Spleen (tissue), 11 donors: ENCODE measurements around the gene NDUFS3. TPM values are rescaled to one million over a fixed set of nuclear protein-coding genes. Genes with fewer than 3 reads are reported as not detected.
A peak's percentile ranks its signal among the peaks of the same experiment; 100 is the strongest.

ENCODE experiments used
- DNase-seq: peaks from one replicate; pipeline ENCODE4 v3.0.0-alpha.2; 2020
- H3K27ac ChIP-seq, 8 donors: fragments of 200-600 bp; sonication (generic) in 7 of 8; 1 replicate in 4 of 8; 2 replicates in 4 of 8; pipeline versions ENCODE4 v1.5.0 to v1.8.0; 2016 to 2021; ENCODE audit warnings: inconsistent platforms in 4 of 8, mild to moderate bottlenecking in 4 of 8, moderate library complexity in 1 of 8
- H3K27me3 ChIP-seq, 7 donors: fragments of 200-600 bp; sonication (generic) in 6 of 7; replicated peaks in 1 of 7; 1 replicate in 4 of 7; 2 replicates in 3 of 7; pipeline versions ENCODE4 v1.5.0 to v1.8.0; 2016 to 2021; ENCODE audit warnings: inconsistent platforms in 3 of 7, mild to moderate bottlenecking in 1 of 7
- H3K36me3 ChIP-seq, 6 donors: fragments of 200-600 bp; sonication (generic) in 5 of 6; 1 replicate in 4 of 6; 2 replicates in 2 of 6; pipeline versions ENCODE4 v1.5.0 to v1.8.0; 2016 to 2021; ENCODE audit warnings: inconsistent platforms in 2 of 6
- H3K4me1 ChIP-seq, 6 donors: fragments of 200-600 bp; sonication (generic) in 5 of 6; 1 replicate in 3 of 6; 2 replicates in 3 of 6; pipeline versions ENCODE4 v1.5.0 to v1.8.0; 2016 to 2021; ENCODE audit warnings: inconsistent platforms in 3 of 6
- H3K4me3 ChIP-seq, 8 donors: fragments of 200-600 bp; sonication (generic) in 7 of 8; 1 replicate in 4 of 8; 2 replicates in 4 of 8; pipeline versions ENCODE4 v1.5.0 to v1.8.0; 2016 to 2021; ENCODE audit warnings: inconsistent platforms in 4 of 8, mild to moderate bottlenecking in 4 of 8, moderate library complexity in 2 of 8
- H3K9me3 ChIP-seq, 8 donors: fragments of 200-600 bp; sonication (generic) in 7 of 8; 1 replicate in 4 of 8; 2 replicates in 4 of 8; pipeline versions ENCODE4 v1.5.0 to v1.8.0; 2016 to 2021; ENCODE audit warnings: inconsistent platforms in 4 of 8
- CTCF ChIP-seq, 11 experiments: fragments of 200-600 bp in 7 of 11; fragments of 450-650 bp in 4 of 11; sonication (generic) in 4 of 11; IDR thresholded peaks in 8 of 11; conservative IDR thresholded peaks in 3 of 11; 1 replicate in 7 of 11; 2 replicates in 4 of 11; pipeline versions ENCODE4 v1.4.0 to v1.8.0; 2016 to 2021; ENCODE audit warnings: antibody characterized with exemption in 11 of 11, inconsistent platforms in 4 of 11, mild to moderate bottlenecking in 1 of 11
- POLR2A ChIP-seq, 3 donors: fragments of 450-650 bp; IDR thresholded peaks; one replicate each; pipeline ENCODE4 v1.5.1; 2017; ENCODE audit warnings: antibody characterized with exemption in 3 of 3, mild to moderate bottlenecking in 1 of 3
- POLR2AphosphoS5 ChIP-seq, 3 donors: sonication (generic); formaldehyde crosslinking; IDR thresholded peaks; one replicate each; pipeline ENCODE4 v1.5.1; 2017; ENCODE audit warnings: antibody characterized with exemption in 3 of 3
- WGBS, 5 donors: extraction: QIAGEN DNeasy Blood & Tissue Kit in 3 of 5; methylation state at CpG; one replicate each; pipeline versions ENCODE4 v1.1.5 to v1.1.7; 2013 to 2018; 5-methylcytosine and 5-hydroxymethylcytosine counted together
- intact Hi-C: fragments of 100-400 bp; cut with DNase I; formaldehyde crosslinking; loops from one replicate; pipeline ENCODE4 v1.15.0; 2023; ENCODE audit warnings: low total_unique reads
- polyA plus RNA-seq, 3 donors: library from polyadenylated mRNA; stranded (reverse); fragments of 200-250 nt; gene quantifications; one replicate each; pipeline ENCODE4 v1.2.1, GENCODE V29; 2013
- total RNA-seq, 7 donors: library from RNA; depleted of rRNA in 3 of 7; stranded (reverse); fragments of >200 nt in 3 of 7; fragmentation: NEBNext Ultra II Directional in 4 of 7; extraction: Animal tissue kit (Norgen Biotek cat#: 25700) in 4 of 7; gene quantifications; one replicate each; pipeline versions ENCODE4 v1.1.0 to v1.2.1, GENCODE V29; 2016 to 2021
- donor health status: healthy with polysubstance abuse.
- donor health status: DM: no; HTN: no; CAD: no; lungs with moderate emphysema.
- donor health status: DM: no; HTN: no; CAD: no.
- donor health status: Bipolar disorder and iron deficiency.
- donor health status: healthy.
- donor health status: DM: no; HTN: no; CAD: no.
- donor health status: DM: yes; HTN: yes; CAD: no.

The NDUFS3 gene
- total and polyA plus RNA-seq, 10 donors = 53.1 to 141 (median 69.6) TPM

GRCh38 chr11:47532597-47533213, 46.2 kb upstream of the NDUFS3 start:
- Histone ChIP-seq H3K4me1 (peaks cover 36 to 100% (median 69%) of the 10 kb centered on the region in 6 donors), H3K27ac (peak overlapping the region in 4 of 8 donors; percentile 23 to 55 (median 38))

GRCh38 chr11:47533690-47534151, 45.2 kb upstream of the NDUFS3 start:
- 71 to 85% (median 73%) methylated on average over 2 of the region's 2 CpGs for WGBS, 5 donors
- Histone ChIP-seq H3K27ac (peak overlapping the region in 1 of 8 donors; percentile 7), H3K4me3 (no peak overlapping the region), H3K9me3 (no peaks in the 10 kb centered on the region), H3K27me3 (no peaks in the 10 kb centered on the region), H3K36me3 (peaks cover 0 to 49% (median 3%) of the 10 kb centered on the region in 6 donors), H3K4me1 (peaks cover 31 to 100% (median 73%) of the 10 kb centered on the region in 6 donors)
- intact Hi-C loops = no loop called here
- no peak for DNase-seq
- TF ChIP-seq POLR2A (IDR thresholded peaks at IDR 0.05) = no peak
- no peak for TF ChIP-seq POLR2AphosphoS5 (IDR thresholded peaks at IDR 0.05)
- TF ChIP-seq CTCF (IDR thresholded peaks at IDR 0.05 in 8 of 11, conservative IDR thresholded peaks at IDR 0.05 in 3 of 11) = no peak

More at GRCh38 chr11:47532597-47533213, 46.2 kb upstream of the NDUFS3 start:
- H3K36me3 ChIP-seq = peaks cover 0 to 59% (median 3%) of the 10 kb centered on the region in 6 donors
- DNase-seq = no peak
- WGBS, 5 donors = 80 to 93% (median 86%) methylated on average over 2 of the region's 2 CpGs
- TF ChIP-seq POLR2A (IDR thresholded peaks at IDR 0.05) = no peak
- no peak for TF ChIP-seq POLR2AphosphoS5 (IDR thresholded peaks at IDR 0.05)
- no peak for TF ChIP-seq CTCF (IDR thresholded peaks at IDR 0.05 in 8 of 11, conservative IDR thresholded peaks at IDR 0.05 in 3 of 11)
- no peaks in the 10 kb centered on the region for H3K9me3 ChIP-seq
- intact Hi-C loops = no loop called here
- H3K27me3 ChIP-seq = no peaks in the 10 kb centered on the region
- H3K4me3 ChIP-seq = no peak overlapping the region

GRCh38 chr11:47534704-47535251, 44.1 kb upstream of the NDUFS3 start:
- peaks cover 37 to 100% (median 84%) of the 10 kb centered on the region in 6 donors for H3K4me1 ChIP-seq
- peaks cover 0 to 39% (median 3%) of the 10 kb centered on the region in 6 donors for H3K36me3 ChIP-seq
- intact Hi-C loops = no loop called here
- no peak overlapping the region for H3K27ac ChIP-seq
- TF ChIP-seq CTCF (IDR thresholded peaks at IDR 0.05 in 8 of 11, conservative IDR thresholded peaks at IDR 0.05 in 3 of 11) = no peak
- no peak for TF ChIP-seq POLR2A (IDR thresholded peaks at IDR 0.05)
- no peak for TF ChIP-seq POLR2AphosphoS5 (IDR thresholded peaks at IDR 0.05)
- no peak for DNase-seq
- H3K27me3 ChIP-seq = no peaks in the 10 kb centered on the region
- no peaks in the 10 kb centered on the region for H3K9me3 ChIP-seq
- no peak overlapping the region for H3K4me3 ChIP-seq
- 84 to 93% (median 88%) methylated on average over 4 of the region's 4 CpGs for WGBS, 5 donors

- WGBS, 5 donors = 87 to 95% (median 90%) methylated on average over 3 of the region's 3 CpGs
- Histone ChIP-seq H3K36me3 (peaks cover 0 to 24% (median 3%) of the 10 kb centered on the region in 6 donors), H3K4me3 (no peak overlapping the region), H3K27me3 (no peaks in the 10 kb centered on the region), H3K9me3 (no peaks in the 10 kb centered on the region), H3K4me1 (peaks cover 44 to 99% (median 89%) of the 10 kb centered on the region in 6 donors), H3K27ac (no peak overlapping the region)
- intact Hi-C loops = no loop called here
- no peak for DNase-seq
- TF ChIP-seq POLR2A (IDR thresholded peaks at IDR 0.05) (no peak), CTCF (IDR thresholded peaks at IDR 0.05 in 8 of 11, conservative IDR thresholded peaks at IDR 0.05 in 3 of 11) (no peak), POLR2AphosphoS5 (IDR thresholded peaks at IDR 0.05) (no peak)
Measured at GRCh38 chr11:47536915-47537314, 42.0 kb upstream of the NDUFS3 start.
